Esophagus muscularis mucosa (tissue), 3 donors: Measurements from ENCODE around the gene TAS2R5.

Experiments used
- CTCF ChIP-seq, 3 experiments: fragments of 200-600 bp in 2 of 3; fragments of 450-650 bp in 1 of 3; sonication (generic) in 2 of 3; IDR thresholded peaks; one replicate each; pipeline ENCODE4 v1.5.1; 2017 to 2019; ENCODE audit warnings: antibody characterized with exemption in 3 of 3, mild to moderate bottlenecking in 2 of 3, moderate library complexity in 1 of 3
- POLR2AphosphoS5 ChIP-seq, 2 donors: sonication (generic); formaldehyde crosslinking; IDR thresholded peaks; one replicate each; pipeline ENCODE4 v1.6.1; 2017; ENCODE audit warnings: antibody characterized with exemption in 2 of 2

DNA sequence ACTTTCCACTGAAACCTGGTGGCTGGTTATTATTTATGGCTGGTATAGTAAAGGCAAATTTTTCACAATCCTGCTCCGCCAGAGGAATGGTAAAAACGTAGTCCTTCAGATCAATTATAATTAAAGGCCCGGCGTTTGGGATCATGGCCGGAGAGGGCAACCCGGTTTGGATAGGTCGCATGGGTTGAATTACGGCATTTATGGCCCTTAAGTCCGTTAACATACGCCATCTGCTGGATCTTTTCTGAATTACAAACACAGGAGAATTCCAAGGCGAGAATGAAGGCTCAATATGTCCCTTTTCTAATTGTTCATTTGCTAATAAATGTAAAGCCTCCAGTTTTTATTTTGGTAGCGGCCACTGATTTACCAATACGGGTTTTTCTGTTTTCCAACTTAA lies 37.4 kb upstream of the TAS2R5 start:
- TF ChIP-seq CTCF (IDR thresholded peaks at IDR 0.05) (peak in 1 of 3 experiments; percentile 20), POLR2AphosphoS5 (IDR thresholded peaks at IDR 0.05) (no peak)
